ENCODE results near the gene HIKESHI. TPM values are rescaled to one million over a fixed set of nuclear protein-coding genes. Genes with fewer than 3 reads are reported as not detected.

HIKESHI gene
- polyA plus RNA-seq, 1 of the 3 experiments (the other 2 are of a cell fraction) = 62.3 TPM

DNA sequence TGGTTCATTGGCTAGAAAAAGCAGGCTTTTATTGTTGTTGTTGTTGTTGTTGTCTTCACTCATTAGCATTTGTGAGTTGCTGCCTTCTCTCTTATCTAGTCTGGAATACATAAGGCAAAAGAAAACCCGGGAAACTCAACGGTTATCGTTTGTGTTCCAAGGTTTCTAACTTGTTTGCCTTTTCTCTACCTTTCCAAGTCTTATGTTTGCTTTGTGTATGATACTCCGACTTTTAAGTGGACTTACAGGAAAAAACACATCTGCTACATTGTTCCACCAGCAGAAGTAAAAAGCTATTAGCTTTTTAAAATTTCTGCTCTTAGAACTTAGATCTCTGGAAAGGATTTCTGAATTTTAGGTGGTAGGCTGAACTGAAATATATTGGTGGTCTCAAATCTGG is 27.0 kb upstream of the HIKESHI start:
- DNase-seq = no peak
- Histone ChIP-seq H3K9me3 (no peaks in the 10 kb centered on the region), H3K27me3 (ENCODE audit: insufficient read depth) (no peaks in the 10 kb centered on the region), H3K9ac (no peak overlapping the region), H3K4me1 (ENCODE audit: control insufficient read depth in 1 of 2, insufficient read depth in 2 of 2, low read depth in 1 of 2, low read length in 1 of 2) (no peaks in the 10 kb centered on the region), H4K20me1 (ENCODE audit: insufficient read depth) (no peaks in the 10 kb centered on the region), H3K4me3 (ENCODE audit: low read depth in 2 of 2, low read length in 1 of 2) (no peak overlapping the region), H2AFZ (ENCODE audit: low read depth) (no peak overlapping the region), H3K27ac (ENCODE audit: low read depth in 2 of 2, low read length in 1 of 2) (no peak overlapping the region), H3K4me2 (no peak overlapping the region), H3K79me2 (ENCODE audit: insufficient read depth) (peaks cover 56% of the 10 kb centered on the region; the same call in 1 of the 2 replicates), H3K9me2 (no peaks in the 10 kb centered on the region), H3F3A (replicated peaks; ENCODE audit: insufficient read depth) (peaks cover 4% of the 10 kb centered on the region), H3K36me3 (replicated peaks in 1 of 2; ENCODE audit: control insufficient read depth in 1 of 2, insufficient read depth in 2 of 2, low read length in 1 of 2) (peaks cover 55 to 56% of the 10 kb centered on the region in 2 experiments)
- 92% methylated on average over 4 of the region's 4 CpGs for WGBS (ENCODE audit: low lambda C conversion rate)
- TF ChIP-seq, protein P1, sequence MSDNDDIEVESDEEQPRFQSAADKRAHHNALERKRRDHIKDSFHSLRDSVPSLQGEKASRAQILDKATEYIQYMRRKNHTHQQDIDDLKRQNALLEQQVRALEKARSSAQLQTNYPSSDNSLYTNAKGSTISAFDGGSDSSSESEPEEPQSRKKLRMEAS (IDR thresholded peaks at IDR 0.05; ENCODE audit: low read depth) = no peak
- TF ChIP-seq, protein P2, sequence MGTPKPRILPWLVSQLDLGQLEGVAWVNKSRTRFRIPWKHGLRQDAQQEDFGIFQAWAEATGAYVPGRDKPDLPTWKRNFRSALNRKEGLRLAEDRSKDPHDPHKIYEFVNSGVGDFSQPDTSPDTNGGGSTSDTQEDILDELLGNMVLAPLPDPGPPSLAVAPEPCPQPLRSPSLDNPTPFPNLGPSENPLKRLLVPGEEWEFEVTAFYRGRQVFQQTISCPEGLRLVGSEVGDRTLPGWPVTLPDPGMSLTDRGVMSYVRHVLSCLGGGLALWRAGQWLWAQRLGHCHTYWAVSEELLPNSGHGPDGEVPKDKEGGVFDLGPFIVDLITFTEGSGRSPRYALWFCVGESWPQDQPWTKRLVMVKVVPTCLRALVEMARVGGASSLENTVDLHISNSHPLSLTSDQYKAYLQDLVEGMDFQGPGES (IDR thresholded peaks at IDR 0.05; ENCODE audit: low read depth, low read length) = no peak
- TF ChIP-seq, protein P3, sequence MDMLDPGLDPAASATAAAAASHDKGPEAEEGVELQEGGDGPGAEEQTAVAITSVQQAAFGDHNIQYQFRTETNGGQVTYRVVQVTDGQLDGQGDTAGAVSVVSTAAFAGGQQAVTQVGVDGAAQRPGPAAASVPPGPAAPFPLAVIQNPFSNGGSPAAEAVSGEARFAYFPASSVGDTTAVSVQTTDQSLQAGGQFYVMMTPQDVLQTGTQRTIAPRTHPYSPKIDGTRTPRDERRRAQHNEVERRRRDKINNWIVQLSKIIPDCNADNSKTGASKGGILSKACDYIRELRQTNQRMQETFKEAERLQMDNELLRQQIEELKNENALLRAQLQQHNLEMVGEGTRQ (IDR thresholded peaks at IDR 0.05; ENCODE audit: borderline replicate concordance, low read depth, low read length) = no peak
- TF ChIP-seq SIN3A (IDR thresholded peaks at IDR 0.05; ENCODE audit: borderline replicate concordance, low read depth, low read length) (no peak), RXRA (IDR thresholded peaks at IDR 0.05; ENCODE audit: borderline replicate concordance, low read depth) (no peak), CHD2 (IDR thresholded peaks at IDR 0.05; ENCODE audit: low read length, partially characterized antibody) (no peak), EP300 (IDR thresholded peaks at IDR 0.05; ENCODE audit: borderline replicate concordance in 1 of 2, low read depth in 1 of 2, low read length in 1 of 2) (no peak), TCF12 (IDR thresholded peaks at IDR 0.05) (no peak), TEAD4 (IDR thresholded peaks at IDR 0.05; ENCODE audit: borderline replicate concordance, insufficient read depth) (no peak)
- TF ChIP-seq, protein P4, sequence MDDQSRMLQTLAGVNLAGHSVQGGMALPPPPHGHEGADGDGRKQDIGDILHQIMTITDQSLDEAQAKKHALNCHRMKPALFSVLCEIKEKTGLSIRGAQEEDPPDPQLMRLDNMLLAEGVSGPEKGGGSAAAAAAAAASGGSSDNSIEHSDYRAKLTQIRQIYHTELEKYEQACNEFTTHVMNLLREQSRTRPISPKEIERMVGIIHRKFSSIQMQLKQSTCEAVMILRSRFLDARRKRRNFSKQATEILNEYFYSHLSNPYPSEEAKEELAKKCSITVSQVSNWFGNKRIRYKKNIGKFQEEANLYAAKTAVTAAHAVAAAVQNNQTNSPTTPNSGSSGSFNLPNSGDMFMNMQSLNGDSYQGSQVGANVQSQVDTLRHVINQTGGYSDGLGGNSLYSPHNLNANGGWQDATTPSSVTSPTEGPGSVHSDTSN (IDR thresholded peaks at IDR 0.05) = no peak
- CTCF ChIA-PET = interaction anchor here (1.6 kb wide), 1 partner anchor 420 kb away, joined by 6 read pairs; the partner anchor contains the start of gene CCDC83
- POLR2A ChIA-PET = no interaction called here

DNA sequence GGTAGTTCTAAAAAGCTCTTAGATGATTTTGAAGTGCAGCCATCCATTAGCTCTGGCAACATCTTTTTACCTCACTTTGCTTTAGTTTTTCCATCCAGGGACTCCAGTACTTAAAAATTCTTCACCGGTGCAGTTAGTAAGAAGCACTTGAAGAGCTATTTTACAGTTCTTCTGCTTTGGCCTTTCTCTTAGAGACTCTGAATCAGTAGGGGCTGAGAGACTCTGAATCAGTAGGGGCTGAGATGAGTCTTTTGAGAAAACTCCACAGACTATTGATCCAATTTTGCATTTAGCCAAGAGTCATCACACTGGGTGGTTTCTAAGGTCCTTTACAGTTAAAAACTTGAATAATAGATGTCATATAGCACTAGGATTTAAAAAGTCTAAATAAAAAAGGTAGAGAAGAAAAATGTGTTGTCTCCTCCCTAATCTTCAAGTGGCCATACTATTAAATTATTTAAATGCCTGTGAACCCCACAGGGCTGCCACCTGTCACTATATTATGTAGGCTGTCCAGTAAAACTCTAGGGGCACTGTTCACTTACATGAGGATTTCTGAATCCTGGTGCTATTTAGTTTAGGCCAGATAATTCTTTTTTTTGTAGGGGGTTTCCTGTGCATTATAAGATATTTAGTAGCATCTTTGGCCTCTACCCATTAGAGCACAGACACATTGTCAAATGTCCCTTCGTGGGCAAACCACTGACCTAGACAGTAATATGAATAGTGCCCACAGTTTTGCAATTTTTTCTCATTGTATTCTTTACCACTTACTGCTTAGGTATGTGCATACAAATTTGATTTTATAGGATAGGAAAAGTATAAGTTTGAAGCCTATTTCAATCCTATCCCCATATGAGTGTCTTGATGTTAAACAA is 26.3 kb upstream of the HIKESHI start:
- no peak for DNase-seq
- Histone ChIP-seq H3K4me1 (ENCODE audit: control insufficient read depth in 1 of 2, insufficient read depth in 2 of 2, low read depth in 1 of 2, low read length in 1 of 2) (no peaks in the 10 kb centered on the region), H3K4me3 (ENCODE audit: low read depth in 2 of 2, low read length in 1 of 2) (no peak overlapping the region), H3K36me3 (replicated peaks in 1 of 2; ENCODE audit: control insufficient read depth in 1 of 2, insufficient read depth in 2 of 2, low read length in 1 of 2) (peaks cover 50 to 60% of the 10 kb centered on the region in 2 experiments), H3K79me2 (ENCODE audit: insufficient read depth) (peaks cover 48% of the 10 kb centered on the region; the same call in 1 of the 2 replicates), H3K4me2 (no peak overlapping the region), H3F3A (replicated peaks; ENCODE audit: insufficient read depth) (no peaks in the 10 kb centered on the region), H3K9me2 (no peaks in the 10 kb centered on the region), H3K9me3 (no peaks in the 10 kb centered on the region), H4K20me1 (ENCODE audit: insufficient read depth) (no peaks in the 10 kb centered on the region), H3K27ac (ENCODE audit: low read depth in 2 of 2, low read length in 1 of 2) (no peak overlapping the region), H3K27me3 (ENCODE audit: insufficient read depth) (no peaks in the 10 kb centered on the region), H2AFZ (ENCODE audit: low read depth) (no peak overlapping the region), H3K9ac (no peak overlapping the region)
- ChIA-PET POLR2A (no interaction called here), CTCF (interaction anchor here (1.6 kb wide), 1 partner anchor 421 kb away, joined by 6 read pairs; the partner anchor contains the start of gene CCDC83)
- WGBS (ENCODE audit: low lambda C conversion rate) = 92% methylated on average over 2 of the region's 2 CpGs
- TF ChIP-seq, protein P3 (IDR thresholded peaks at IDR 0.05; ENCODE audit: borderline replicate concordance, low read depth, low read length) = no peak
- TF ChIP-seq NRF1 (IDR thresholded peaks at IDR 0.05; ENCODE audit: low read depth, low read length) = no peak
- TF ChIP-seq, protein P5, sequence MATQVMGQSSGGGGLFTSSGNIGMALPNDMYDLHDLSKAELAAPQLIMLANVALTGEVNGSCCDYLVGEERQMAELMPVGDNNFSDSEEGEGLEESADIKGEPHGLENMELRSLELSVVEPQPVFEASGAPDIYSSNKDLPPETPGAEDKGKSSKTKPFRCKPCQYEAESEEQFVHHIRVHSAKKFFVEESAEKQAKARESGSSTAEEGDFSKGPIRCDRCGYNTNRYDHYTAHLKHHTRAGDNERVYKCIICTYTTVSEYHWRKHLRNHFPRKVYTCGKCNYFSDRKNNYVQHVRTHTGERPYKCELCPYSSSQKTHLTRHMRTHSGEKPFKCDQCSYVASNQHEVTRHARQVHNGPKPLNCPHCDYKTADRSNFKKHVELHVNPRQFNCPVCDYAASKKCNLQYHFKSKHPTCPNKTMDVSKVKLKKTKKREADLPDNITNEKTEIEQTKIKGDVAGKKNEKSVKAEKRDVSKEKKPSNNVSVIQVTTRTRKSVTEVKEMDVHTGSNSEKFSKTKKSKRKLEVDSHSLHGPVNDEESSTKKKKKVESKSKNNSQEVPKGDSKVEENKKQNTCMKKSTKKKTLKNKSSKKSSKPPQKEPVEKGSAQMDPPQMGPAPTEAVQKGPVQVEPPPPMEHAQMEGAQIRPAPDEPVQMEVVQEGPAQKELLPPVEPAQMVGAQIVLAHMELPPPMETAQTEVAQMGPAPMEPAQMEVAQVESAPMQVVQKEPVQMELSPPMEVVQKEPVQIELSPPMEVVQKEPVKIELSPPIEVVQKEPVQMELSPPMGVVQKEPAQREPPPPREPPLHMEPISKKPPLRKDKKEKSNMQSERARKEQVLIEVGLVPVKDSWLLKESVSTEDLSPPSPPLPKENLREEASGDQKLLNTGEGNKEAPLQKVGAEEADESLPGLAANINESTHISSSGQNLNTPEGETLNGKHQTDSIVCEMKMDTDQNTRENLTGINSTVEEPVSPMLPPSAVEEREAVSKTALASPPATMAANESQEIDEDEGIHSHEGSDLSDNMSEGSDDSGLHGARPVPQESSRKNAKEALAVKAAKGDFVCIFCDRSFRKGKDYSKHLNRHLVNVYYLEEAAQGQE (IDR thresholded peaks at IDR 0.05; ENCODE audit: low read depth, low read length) = no peak
- TF ChIP-seq, protein P6, sequence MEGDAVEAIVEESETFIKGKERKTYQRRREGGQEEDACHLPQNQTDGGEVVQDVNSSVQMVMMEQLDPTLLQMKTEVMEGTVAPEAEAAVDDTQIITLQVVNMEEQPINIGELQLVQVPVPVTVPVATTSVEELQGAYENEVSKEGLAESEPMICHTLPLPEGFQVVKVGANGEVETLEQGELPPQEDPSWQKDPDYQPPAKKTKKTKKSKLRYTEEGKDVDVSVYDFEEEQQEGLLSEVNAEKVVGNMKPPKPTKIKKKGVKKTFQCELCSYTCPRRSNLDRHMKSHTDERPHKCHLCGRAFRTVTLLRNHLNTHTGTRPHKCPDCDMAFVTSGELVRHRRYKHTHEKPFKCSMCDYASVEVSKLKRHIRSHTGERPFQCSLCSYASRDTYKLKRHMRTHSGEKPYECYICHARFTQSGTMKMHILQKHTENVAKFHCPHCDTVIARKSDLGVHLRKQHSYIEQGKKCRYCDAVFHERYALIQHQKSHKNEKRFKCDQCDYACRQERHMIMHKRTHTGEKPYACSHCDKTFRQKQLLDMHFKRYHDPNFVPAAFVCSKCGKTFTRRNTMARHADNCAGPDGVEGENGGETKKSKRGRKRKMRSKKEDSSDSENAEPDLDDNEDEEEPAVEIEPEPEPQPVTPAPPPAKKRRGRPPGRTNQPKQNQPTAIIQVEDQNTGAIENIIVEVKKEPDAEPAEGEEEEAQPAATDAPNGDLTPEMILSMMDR (IDR thresholded peaks at IDR 0.05) = peak; percentile 10; the same call in 1 of the 2 replicates

Measured in SK-N-SH (cell line).